Measurements from ENCODE around the gene ORM2.

The ORM2 gene

DNA sequence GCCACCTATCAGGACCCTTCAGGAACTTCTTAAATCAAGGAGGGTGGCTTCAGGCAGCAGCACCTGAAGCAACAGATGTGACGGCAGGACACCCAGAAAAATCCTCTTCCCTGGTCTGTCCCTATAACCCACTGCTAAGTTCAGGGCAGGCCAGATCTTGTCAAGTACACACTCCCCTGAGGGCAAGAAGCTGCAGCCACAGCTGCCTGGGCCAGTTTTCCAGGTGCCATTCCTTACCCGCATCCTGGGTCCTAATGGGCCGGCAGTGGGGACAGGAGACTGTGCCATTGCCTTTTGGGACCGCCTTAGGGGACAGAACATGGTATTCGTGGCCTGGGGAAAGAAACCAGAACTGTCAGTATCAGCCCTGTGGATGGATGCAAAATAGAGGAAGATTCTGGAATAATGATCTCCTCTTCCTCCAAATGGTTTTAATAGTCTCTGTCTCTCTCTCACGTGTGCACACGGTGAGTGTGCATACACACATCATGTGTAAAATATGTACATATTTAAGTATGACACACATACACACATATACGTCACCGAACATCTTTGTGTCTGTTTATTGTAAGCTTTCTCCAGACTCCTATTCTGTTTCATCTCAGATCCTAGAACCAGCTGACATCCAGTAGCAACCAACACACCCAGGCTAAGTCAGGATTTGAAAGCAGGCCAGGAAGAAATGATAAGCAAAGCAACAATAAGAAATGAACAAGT, 14.0 kb downstream of the ORM2 start:
- TF ChIP-seq EZH2phosphoT487 (IDR thresholded peaks at IDR 0.05; ENCODE audit: borderline replicate concordance, low read length), result no peak
- TF ChIP-seq, protein P1, sequence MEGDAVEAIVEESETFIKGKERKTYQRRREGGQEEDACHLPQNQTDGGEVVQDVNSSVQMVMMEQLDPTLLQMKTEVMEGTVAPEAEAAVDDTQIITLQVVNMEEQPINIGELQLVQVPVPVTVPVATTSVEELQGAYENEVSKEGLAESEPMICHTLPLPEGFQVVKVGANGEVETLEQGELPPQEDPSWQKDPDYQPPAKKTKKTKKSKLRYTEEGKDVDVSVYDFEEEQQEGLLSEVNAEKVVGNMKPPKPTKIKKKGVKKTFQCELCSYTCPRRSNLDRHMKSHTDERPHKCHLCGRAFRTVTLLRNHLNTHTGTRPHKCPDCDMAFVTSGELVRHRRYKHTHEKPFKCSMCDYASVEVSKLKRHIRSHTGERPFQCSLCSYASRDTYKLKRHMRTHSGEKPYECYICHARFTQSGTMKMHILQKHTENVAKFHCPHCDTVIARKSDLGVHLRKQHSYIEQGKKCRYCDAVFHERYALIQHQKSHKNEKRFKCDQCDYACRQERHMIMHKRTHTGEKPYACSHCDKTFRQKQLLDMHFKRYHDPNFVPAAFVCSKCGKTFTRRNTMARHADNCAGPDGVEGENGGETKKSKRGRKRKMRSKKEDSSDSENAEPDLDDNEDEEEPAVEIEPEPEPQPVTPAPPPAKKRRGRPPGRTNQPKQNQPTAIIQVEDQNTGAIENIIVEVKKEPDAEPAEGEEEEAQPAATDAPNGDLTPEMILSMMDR (IDR thresholded peaks at IDR 0.05; ENCODE audit: low read depth, low read length, poor library complexity, severe bottlenecking), result no peak
- Histone ChIP-seq H3K27ac (ENCODE audit: low read depth, low read length) (no peak overlapping the region), H3K27me3 (ENCODE audit: control insufficient read depth, low read length) (no peaks in the 10 kb centered on the region), H3K4me1 (ENCODE audit: control insufficient read depth, low read length) (no peaks in the 10 kb centered on the region), H3K79me2 (ENCODE audit: control insufficient read depth, low read length) (no peaks in the 10 kb centered on the region), H4K20me1 (ENCODE audit: control insufficient read depth, insufficient read depth, low read depth, low read length) (no peaks in the 10 kb centered on the region), H3K36me3 (ENCODE audit: control insufficient read depth, low read length) (peaks cover 95% of the 10 kb centered on the region), H3K9me2 (replicated peaks; ENCODE audit: control insufficient read depth, low read length) (no peaks in the 10 kb centered on the region), H3K4me2 (ENCODE audit: low read length) (no peak overlapping the region), H3K4me3 (ENCODE audit: low read length) (no peak overlapping the region), H3F3A (ENCODE audit: control insufficient read depth, insufficient read depth) (peaks cover 15% of the 10 kb centered on the region), H3K9me3 (ENCODE audit: control insufficient read depth, insufficient read depth, low read length) (no peaks in the 10 kb centered on the region)

DNA sequence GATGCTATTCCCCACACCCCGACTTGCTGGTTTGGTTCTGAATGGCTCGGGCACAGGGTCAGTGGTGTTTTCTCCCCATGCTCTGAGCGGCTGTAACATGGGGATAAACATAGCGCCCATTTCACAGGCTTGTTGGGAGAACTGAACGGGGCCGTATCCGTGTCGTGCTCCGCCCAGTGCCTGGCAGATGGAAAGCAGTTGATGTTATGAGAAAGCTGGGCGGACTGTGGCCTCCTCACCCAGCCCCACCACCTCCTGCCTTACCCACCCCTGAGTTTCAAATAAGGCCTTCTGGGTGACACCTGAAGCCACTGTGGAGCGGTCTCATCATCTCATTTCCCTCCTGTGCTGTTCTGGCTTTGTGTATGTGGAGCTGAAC, 14.5 kb downstream of the ORM2 start:
- H3K36me3 ChIP-seq (ENCODE audit: control insufficient read depth, low read length), result peaks cover 95% of the 10 kb centered on the region

DNA sequence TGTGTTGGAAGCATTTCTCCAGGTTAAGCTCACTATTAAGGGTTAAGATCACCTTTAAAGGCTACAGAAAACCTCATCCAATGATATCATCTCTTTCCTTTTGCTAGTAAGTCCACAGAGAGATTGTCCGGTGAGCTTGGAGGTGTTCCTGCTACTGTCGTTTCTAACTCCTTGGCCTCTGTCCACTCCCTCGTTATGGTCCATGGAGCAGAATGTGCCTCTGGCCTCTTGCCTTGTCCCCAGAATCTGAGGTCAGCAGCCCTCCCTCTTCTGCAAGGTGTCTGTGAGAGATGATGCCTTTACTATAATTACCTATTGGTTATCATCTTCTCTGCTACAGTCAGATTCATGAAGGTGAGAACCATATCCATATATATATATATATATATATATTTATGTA, 15.0 kb downstream of the ORM2 start:
- Histone ChIP-seq H3K36me3 (ENCODE audit: control insufficient read depth, low read length) (peaks cover 95% of the 10 kb centered on the region), H3K27me3 (ENCODE audit: control insufficient read depth, low read length) (no peaks in the 10 kb centered on the region), H3K4me2 (ENCODE audit: low read length) (no peak overlapping the region), H3K79me2 (ENCODE audit: control insufficient read depth, low read length) (peaks cover 1% of the 10 kb centered on the region; the same call in 1 of the 2 replicates), H3K9me3 (ENCODE audit: control insufficient read depth, insufficient read depth, low read length) (no peaks in the 10 kb centered on the region), H3K27ac (ENCODE audit: low read depth, low read length) (no peak overlapping the region), H3F3A (ENCODE audit: control insufficient read depth, insufficient read depth) (peaks cover 15% of the 10 kb centered on the region), H3K4me1 (ENCODE audit: control insufficient read depth, low read length) (peaks cover 5% of the 10 kb centered on the region), H3K9me2 (replicated peaks; ENCODE audit: control insufficient read depth, low read length) (no peaks in the 10 kb centered on the region), H3K4me3 (ENCODE audit: low read length) (no peak overlapping the region), H4K20me1 (ENCODE audit: control insufficient read depth, insufficient read depth, low read depth, low read length) (no peaks in the 10 kb centered on the region)
- TF ChIP-seq, protein P1 (IDR thresholded peaks at IDR 0.05; ENCODE audit: low read depth, low read length, poor library complexity, severe bottlenecking), result no peak
- TF ChIP-seq EZH2phosphoT487 (IDR thresholded peaks at IDR 0.05; ENCODE audit: borderline replicate concordance, low read length), result no peak

More for the DNA sequence above, 14.5 kb downstream of the ORM2 start:
- no peak overlapping the region for H3K27ac ChIP-seq (ENCODE audit: low read depth, low read length)
- no peaks in the 10 kb centered on the region for H3K9me2 ChIP-seq (replicated peaks; ENCODE audit: control insufficient read depth, low read length)
- H3K4me2 ChIP-seq (ENCODE audit: low read length), result no peak overlapping the region
- no peaks in the 10 kb centered on the region for H3K27me3 ChIP-seq (ENCODE audit: control insufficient read depth, low read length)
- H3K4me3 ChIP-seq (ENCODE audit: low read length), result no peak overlapping the region
- no peaks in the 10 kb centered on the region for H4K20me1 ChIP-seq (ENCODE audit: control insufficient read depth, insufficient read depth, low read depth, low read length)
- no peaks in the 10 kb centered on the region for H3K79me2 ChIP-seq (ENCODE audit: control insufficient read depth, low read length)
- H3K9me3 ChIP-seq (ENCODE audit: control insufficient read depth, insufficient read depth, low read length), result no peaks in the 10 kb centered on the region
- peaks cover 15% of the 10 kb centered on the region for H3F3A ChIP-seq (ENCODE audit: control insufficient read depth, insufficient read depth)
- TF ChIP-seq, protein P1 (IDR thresholded peaks at IDR 0.05; ENCODE audit: low read depth, low read length, poor library complexity, severe bottlenecking), result no peak
- TF ChIP-seq EZH2phosphoT487 (IDR thresholded peaks at IDR 0.05; ENCODE audit: borderline replicate concordance, low read length), result no peak
- H3K4me1 ChIP-seq (ENCODE audit: control insufficient read depth, low read length), result peaks cover under 1% of the 10 kb centered on the region

Data from DOHH2 (cell line).